SK-N-MC (cell line): ENCODE measurements around the gene PRELID1.
"Not testable (repeated sequence)": the region's sequence is repeated elsewhere in the genome, so short reads cannot be mapped to it uniquely, and the experiment has no call there.

Experiments
- EZH2 ChIP-seq: fragments of 200-600 bp; sonication (generic); IDR thresholded peaks from one replicate; pipeline ENCODE4 v1.6.1; 2017; ENCODE audit warnings: antibody characterized with exemption
- FOXP2 ChIP-seq: optimal IDR thresholded peaks from 2 replicates; pipeline ENCODE3; 2011; ENCODE audit warnings: mild to moderate bottlenecking, moderate library complexity; ENCODE audit not compliant: insufficient read depth; ENCODE audit errors: extremely low read length, control extremely low read depth
- POLR2AphosphoS5 ChIP-seq: IDR thresholded peaks from 2 replicates; pipeline ENCODE4 v1.6.1; 2012; ENCODE audit warnings: mild to moderate bottlenecking, low read depth, low read length, borderline replicate concordance

- TF ChIP-seq POLR2AphosphoS5, EZH2, FOXP2: not testable (repeated sequence)
These were observed 2.6 kb downstream of the PRELID1 start for GRCh38 chr5:177306103-177306640.
